HG02623 (cell line): Measurements from ENCODE around the gene ASXL3.

Experiments
- ATAC-seq: cut with Tn5 transposase; IDR thresholded peaks from one replicate; pipeline ENCODE4 v1.9.1; 2021; ENCODE audit warnings: moderate library complexity; ENCODE audit not compliant: unreplicated experiment

The ASXL3 gene

GRCh38 chr18:33581856-33582255 lies 3.8 kb downstream of the ASXL3 start:
- no peak for ATAC-seq

GRCh38 chr18:33583901-33584300 lies 5.9 kb downstream of the ASXL3 start:
- ATAC-seq = no peak

- ATAC-seq = no peak
Observed at GRCh38 chr18:33584548-33585430, 6.8 kb downstream of the ASXL3 start.

- ATAC-seq = no peak
Observed at GRCh38 chr18:33585431-33585775, 7.4 kb downstream of the ASXL3 start.

- no peak for ATAC-seq
Observed at GRCh38 chr18:33588361-33588760, 10.3 kb downstream of the ASXL3 start.

- ATAC-seq = no peak
Observed at GRCh38 chr18:33593261-33593660, 15.2 kb downstream of the ASXL3 start.

GRCh38 chr18:33594799-33595198 lies 16.8 kb downstream of the ASXL3 start:
- ATAC-seq = no peak

GRCh38 chr18:33596178-33596854 lies 18.3 kb downstream of the ASXL3 start:
- ATAC-seq = no peak

- ATAC-seq = no peak
Observed at GRCh38 chr18:33600846-33601245, 22.8 kb downstream of the ASXL3 start.

- no peak for ATAC-seq
Observed at GRCh38 chr18:33603454-33603853, 25.4 kb downstream of the ASXL3 start.

GRCh38 chr18:33605250-33605649 lies 27.2 kb downstream of the ASXL3 start:
- no peak for ATAC-seq

- no peak for ATAC-seq
Observed at GRCh38 chr18:33606621-33607020, 28.6 kb downstream of the ASXL3 start.

GRCh38 chr18:33611525-33612135 lies 33.6 kb downstream of the ASXL3 start:
- ATAC-seq = no peak

GRCh38 chr18:33612632-33613031 lies 34.6 kb downstream of the ASXL3 start:
- ATAC-seq = no peak

GRCh38 chr18:33616556-33616955 lies 38.5 kb downstream of the ASXL3 start:
- ATAC-seq = no peak

GRCh38 chr18:33627114-33627513 lies 49.1 kb downstream of the ASXL3 start:
- no peak for ATAC-seq

- no peak for ATAC-seq
Observed at GRCh38 chr18:33630476-33630875, 52.5 kb downstream of the ASXL3 start.

- ATAC-seq = no peak
Observed at GRCh38 chr18:33641141-33641540, 63.1 kb downstream of the ASXL3 start.

GRCh38 chr18:33644494-33644893 lies 66.5 kb downstream of the ASXL3 start:
- ATAC-seq = no peak

- no peak for ATAC-seq
Observed at GRCh38 chr18:33647365-33647764, 69.3 kb downstream of the ASXL3 start.

GRCh38 chr18:33652635-33653034 lies 74.6 kb downstream of the ASXL3 start:
- ATAC-seq = no peak

GRCh38 chr18:33653231-33653630 lies 75.2 kb downstream of the ASXL3 start:
- ATAC-seq = no peak
